ENCODE measurements around the gene RPUSD4. TPM values are rescaled to one million over a fixed set of nuclear protein-coding genes. Genes with fewer than 3 reads are reported as not detected.
A peak's percentile ranks its signal among the peaks of the same experiment; 100 is the strongest.

The RPUSD4 gene
- total RNA-seq, 1 donor from 2014 or later: 41.0 TPM

GRCh38 chr11:126181939-126182730 lies 29.3 kb downstream of the RPUSD4 start:
- no peak for DNase-seq

- DNase-seq: no peak
Measured at GRCh38 chr11:126176853-126177470, 34.5 kb downstream of the RPUSD4 start.

- peak; percentile 39 for DNase-seq
Measured at GRCh38 chr11:126175393-126175792, 36.1 kb downstream of the RPUSD4 start.

GRCh38 chr11:126174816-126175215 lies 36.6 kb downstream of the RPUSD4 start:
- DNase-seq: no peak

- DNase-seq: no peak
Measured at GRCh38 chr11:126173257-126173656, 38.2 kb downstream of the RPUSD4 start.

- peak; percentile 44 for DNase-seq
Measured at GRCh38 chr11:126172596-126173038, 38.8 kb downstream of the RPUSD4 start.

GRCh38 chr11:126169291-126169690 lies 42.2 kb downstream of the RPUSD4 start:
- DNase-seq: no peak

- no peak for DNase-seq
Measured at GRCh38 chr11:126167488-126167887, 44.0 kb downstream of the RPUSD4 start.

GRCh38 chr11:126166413-126166812 lies 45.0 kb downstream of the RPUSD4 start:
- DNase-seq: no peak

GRCh38 chr11:126165757-126166156 lies 45.7 kb downstream of the RPUSD4 start:
- DNase-seq: no peak

GRCh38 chr11:126165311-126165720 lies 46.1 kb downstream of the RPUSD4 start:
- no peak for DNase-seq

- no peak for DNase-seq
Measured at GRCh38 chr11:126164781-126165180, 46.7 kb downstream of the RPUSD4 start.

- no peak for DNase-seq
Measured at GRCh38 chr11:126163779-126164178, 47.7 kb downstream of the RPUSD4 start.

GRCh38 chr11:126163074-126163700 lies 48.3 kb downstream of the RPUSD4 start:
- no peak for DNase-seq

- no peak for DNase-seq
Measured at GRCh38 chr11:126162306-126163030, 49.0 kb downstream of the RPUSD4 start.

GRCh38 chr11:126161023-126161391 lies 50.4 kb downstream of the RPUSD4 start:
- no peak for DNase-seq

- no peak for DNase-seq
Measured at GRCh38 chr11:126160345-126161022, 51.0 kb downstream of the RPUSD4 start.

GRCh38 chr11:126159719-126160344 lies 51.6 kb downstream of the RPUSD4 start:
- no peak for DNase-seq

GRCh38 chr11:126158054-126158791 lies 53.2 kb downstream of the RPUSD4 start:
- DNase-seq: no peak

- no peak for DNase-seq
Measured at GRCh38 chr11:126157326-126158030, 54.0 kb downstream of the RPUSD4 start.

- DNase-seq: no peak
Measured at GRCh38 chr11:126156814-126157213, 54.6 kb downstream of the RPUSD4 start.

All from dermis blood vessel endothelial cell (primary cell).